Fibroblast of lung (primary cell): ENCODE results near the gene ATP2B3. TPM values are rescaled to one million over a fixed set of nuclear protein-coding genes. Genes with fewer than 3 reads are reported as not detected.

Experiments
- DNase-seq, 2 donors: peaks; one replicate each; pipeline versions ENCODE4 v3.0.0 to v3.0.0-alpha.2; 2010; ENCODE audit warnings: low read depth in 2 of 2
- H2AFZ ChIP-seq: 2 replicates; pipeline ENCODE4 v1.5.1; 2012; ENCODE audit warnings: low read length, control low read depth, inconsistent platforms
- H3K27ac ChIP-seq: 2 replicates; pipeline ENCODE4 v1.5.1; 2011; ENCODE audit warnings: low read length, control low read depth; ENCODE audit not compliant: insufficient read depth
- H3K27me3 ChIP-seq: 2 replicates; pipeline ENCODE4 v1.5.1; 2011; ENCODE audit warnings: mild to moderate bottlenecking, low read length; ENCODE audit not compliant: control insufficient read depth, insufficient read depth
- H3K36me3 ChIP-seq: 2 replicates; pipeline ENCODE4 v1.5.1; 2011; ENCODE audit warnings: low read length; ENCODE audit not compliant: control insufficient read depth, insufficient read depth
- H3K4me1 ChIP-seq: 2 replicates; pipeline ENCODE4 v1.5.1; 2011; ENCODE audit warnings: low read length; ENCODE audit not compliant: control insufficient read depth, insufficient read depth; ENCODE audit errors: extremely low read depth
- H3K4me2 ChIP-seq: 2 replicates; pipeline ENCODE4 v1.5.1; 2011; ENCODE audit warnings: low read length, control low read depth; ENCODE audit not compliant: insufficient read depth; ENCODE audit errors: extremely low read depth
- H3K4me3 ChIP-seq, 4 experiments: fragments of 200-600 bp in 1 of 4; sonication (generic) in 1 of 4; replicated peaks in 1 of 4; 2 replicates each; pipeline ENCODE4 v1.5.1; 2011 to 2016; ENCODE audit warnings: low read length in 4 of 4, low read depth in 3 of 4, mild to moderate bottlenecking in 3 of 4, control low read depth in 2 of 4, inconsistent platforms in 1 of 4, mixed read lengths in 1 of 4; ENCODE audit not compliant: insufficient read depth in 1 of 4; ENCODE audit errors: control extremely low read depth in 1 of 4
- H3K79me2 ChIP-seq: 2 replicates; pipeline ENCODE4 v1.5.1; 2012; ENCODE audit warnings: mild to moderate bottlenecking, low read length, inconsistent platforms; ENCODE audit not compliant: control insufficient read depth, insufficient read depth
- H3K9ac ChIP-seq: 2 replicates; pipeline ENCODE4 v1.5.1; 2011; ENCODE audit warnings: mild to moderate bottlenecking, low read length, control low read depth; ENCODE audit not compliant: insufficient read depth
- H3K9me3 ChIP-seq: 2 replicates; pipeline ENCODE4 v1.5.1; 2012; ENCODE audit warnings: low read depth, low read length; ENCODE audit not compliant: control insufficient read depth, insufficient read depth
- H4K20me1 ChIP-seq: 2 replicates; pipeline ENCODE4 v1.5.1; 2011; ENCODE audit warnings: low read length; ENCODE audit not compliant: control insufficient read depth, insufficient read depth; ENCODE audit errors: extremely low read depth
- EZH2 ChIP-seq: IDR thresholded peaks from 2 replicates; pipeline ENCODE4 v1.5.1; 2012; ENCODE audit warnings: low read length, control low read depth, mild to moderate bottlenecking; ENCODE audit errors: missing control alignments
- polyA plus RNA-seq, 2 donors: library from polyadenylated mRNA; depleted of rRNA in 1 of 2; stranded (reverse) in 1 of 2; unstranded in 1 of 2; fragments of >200 nt; gene quantifications; 2 replicates each; pipeline ENCODE4 v1.2.1, GENCODE V29; 2011 to 2012; ENCODE audit warnings: missing spikeins in 1 of 2
- total RNA-seq: library from RNA; depleted of rRNA; stranded (reverse); fragments of >200 nt; gene quantifications from 2 replicates; pipeline ENCODE4 v1.2.1, GENCODE V29; 2014
- TF ChIP-seq, protein P1 (sequence below), 2 donors: IDR thresholded peaks in 1 of 2; conservative IDR thresholded peaks in 1 of 2; 1 replicate in 1 of 2; 2 replicates in 1 of 2; pipeline ENCODE4 v1.5.1; 2011 to 2012; ENCODE audit warnings: low read length in 2 of 2, control low read depth in 1 of 2, inconsistent platforms in 1 of 2, low read depth in 1 of 2, mild to moderate bottlenecking in 1 of 2

The ATP2B3 gene
- total and polyA plus RNA-seq, 2 donors (not counting 1 experiment from before 2014, with no cell fraction given) = not detected

GRCh38 chrX:153522259-153522658 lies 4.8 kb downstream of the ATP2B3 start:
- no peak overlapping the region for H3K4me2 ChIP-seq
- H3K27ac ChIP-seq = no peak overlapping the region
- TF ChIP-seq, protein P1, sequence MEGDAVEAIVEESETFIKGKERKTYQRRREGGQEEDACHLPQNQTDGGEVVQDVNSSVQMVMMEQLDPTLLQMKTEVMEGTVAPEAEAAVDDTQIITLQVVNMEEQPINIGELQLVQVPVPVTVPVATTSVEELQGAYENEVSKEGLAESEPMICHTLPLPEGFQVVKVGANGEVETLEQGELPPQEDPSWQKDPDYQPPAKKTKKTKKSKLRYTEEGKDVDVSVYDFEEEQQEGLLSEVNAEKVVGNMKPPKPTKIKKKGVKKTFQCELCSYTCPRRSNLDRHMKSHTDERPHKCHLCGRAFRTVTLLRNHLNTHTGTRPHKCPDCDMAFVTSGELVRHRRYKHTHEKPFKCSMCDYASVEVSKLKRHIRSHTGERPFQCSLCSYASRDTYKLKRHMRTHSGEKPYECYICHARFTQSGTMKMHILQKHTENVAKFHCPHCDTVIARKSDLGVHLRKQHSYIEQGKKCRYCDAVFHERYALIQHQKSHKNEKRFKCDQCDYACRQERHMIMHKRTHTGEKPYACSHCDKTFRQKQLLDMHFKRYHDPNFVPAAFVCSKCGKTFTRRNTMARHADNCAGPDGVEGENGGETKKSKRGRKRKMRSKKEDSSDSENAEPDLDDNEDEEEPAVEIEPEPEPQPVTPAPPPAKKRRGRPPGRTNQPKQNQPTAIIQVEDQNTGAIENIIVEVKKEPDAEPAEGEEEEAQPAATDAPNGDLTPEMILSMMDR (conservative IDR thresholded peaks at IDR 0.05 in 1 of 2, IDR thresholded peaks at IDR 0.05 in 1 of 2; ENCODE audit: low read depth in 1 of 2, low read length in 2 of 2) = no peak
- H3K9me3 ChIP-seq = no peaks in the 10 kb centered on the region
- no peak overlapping the region for H3K9ac ChIP-seq
- no peaks in the 10 kb centered on the region for H3K79me2 ChIP-seq
- no peaks in the 10 kb centered on the region for H3K4me1 ChIP-seq
- no peaks in the 10 kb centered on the region for H3K36me3 ChIP-seq
- peaks cover 3% of the 10 kb centered on the region for H3K27me3 ChIP-seq
- no peaks in the 10 kb centered on the region for H4K20me1 ChIP-seq
- H2AFZ ChIP-seq = no peak overlapping the region
- no peak overlapping the region for H3K4me3 ChIP-seq
- no peak for DNase-seq

DNA sequence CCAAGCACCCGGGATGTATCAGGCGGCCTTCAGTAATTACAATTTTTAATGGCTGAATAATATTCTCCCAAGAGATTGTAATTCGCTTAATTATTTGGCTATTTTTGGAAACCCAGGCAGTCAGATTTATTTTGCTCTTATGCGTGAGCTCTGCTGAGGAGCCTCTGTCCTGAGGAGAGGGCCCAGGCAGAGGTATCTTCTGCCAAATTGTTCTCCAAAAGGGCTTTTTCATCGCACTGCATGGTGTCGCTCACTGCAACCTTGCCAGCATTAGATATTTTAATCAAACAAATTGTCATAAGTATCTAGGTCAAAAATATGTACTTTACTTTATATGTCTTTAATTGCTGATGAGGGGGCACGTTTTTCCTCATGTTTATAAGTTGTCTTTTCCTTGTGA lies 5.8 kb downstream of the ATP2B3 start:
- Histone ChIP-seq H2AFZ (no peak overlapping the region), H3K4me3 (no peak overlapping the region), H3K79me2 (no peaks in the 10 kb centered on the region), H3K4me2 (no peak overlapping the region), H3K4me1 (no peaks in the 10 kb centered on the region), H3K36me3 (no peaks in the 10 kb centered on the region), H3K9ac (no peak overlapping the region), H3K27me3 (peaks cover 3% of the 10 kb centered on the region), H3K9me3 (no peaks in the 10 kb centered on the region), H4K20me1 (no peaks in the 10 kb centered on the region), H3K27ac (no peak overlapping the region)
- DNase-seq = no peak
- TF ChIP-seq, protein P1 (conservative IDR thresholded peaks at IDR 0.05 in 1 of 2, IDR thresholded peaks at IDR 0.05 in 1 of 2; ENCODE audit: low read depth in 1 of 2, low read length in 2 of 2) = no peak
- TF ChIP-seq EZH2 = no peak

DNA sequence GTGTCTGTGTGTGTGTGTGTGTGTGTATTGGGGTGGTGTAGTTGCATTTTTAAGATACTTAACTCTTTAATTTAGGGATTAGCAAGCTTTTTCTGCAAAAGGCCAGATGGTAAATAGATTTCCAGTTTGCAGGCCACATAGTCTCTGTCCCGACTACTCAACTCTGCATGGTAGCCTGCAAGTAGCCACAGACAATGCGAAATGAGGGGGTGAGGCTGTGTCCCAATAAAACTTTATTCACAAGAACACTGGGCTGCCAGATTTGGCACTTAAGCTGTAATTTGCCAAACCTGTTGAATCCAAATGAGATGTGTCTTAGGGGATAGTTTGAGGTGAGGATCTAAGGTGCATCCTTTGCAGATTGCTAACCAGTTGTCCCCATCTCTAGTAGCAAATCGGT lies 6.8 kb downstream of the ATP2B3 start:
- TF ChIP-seq, protein P1 (conservative IDR thresholded peaks at IDR 0.05 in 1 of 2, IDR thresholded peaks at IDR 0.05 in 1 of 2; ENCODE audit: low read depth in 1 of 2, low read length in 2 of 2) = no peak
- no peak for TF ChIP-seq EZH2
- no peaks in the 10 kb centered on the region for H3K79me2 ChIP-seq
- no peaks in the 10 kb centered on the region for H3K36me3 ChIP-seq
- no peak overlapping the region for H3K27ac ChIP-seq
- H3K4me2 ChIP-seq = no peak overlapping the region
- no peaks in the 10 kb centered on the region for H3K9me3 ChIP-seq
- H2AFZ ChIP-seq = no peak overlapping the region
- no peaks in the 10 kb centered on the region for H3K27me3 ChIP-seq
- H3K9ac ChIP-seq = no peak overlapping the region
- H3K4me3 ChIP-seq = no peak overlapping the region
- H4K20me1 ChIP-seq = no peaks in the 10 kb centered on the region
- no peaks in the 10 kb centered on the region for H3K4me1 ChIP-seq
- no peak for DNase-seq
